ENCODE data around the gene SCN1B.
"Not testable (repeated sequence)": the region's sequence is repeated elsewhere in the genome, so short reads cannot be mapped to it uniquely, and the experiment has no call there.

The SCN1B gene

GRCh38 chr19:35030257-35031071 lies at the start of gene SCN1B:
Gene SCN1B, plus strand, starts transcription at chr19:35030470. Its CDS starts 351 bp downstream, at chr19:35030821.
- DNase-seq (ENCODE audit: low read depth) = no peak

DNA sequence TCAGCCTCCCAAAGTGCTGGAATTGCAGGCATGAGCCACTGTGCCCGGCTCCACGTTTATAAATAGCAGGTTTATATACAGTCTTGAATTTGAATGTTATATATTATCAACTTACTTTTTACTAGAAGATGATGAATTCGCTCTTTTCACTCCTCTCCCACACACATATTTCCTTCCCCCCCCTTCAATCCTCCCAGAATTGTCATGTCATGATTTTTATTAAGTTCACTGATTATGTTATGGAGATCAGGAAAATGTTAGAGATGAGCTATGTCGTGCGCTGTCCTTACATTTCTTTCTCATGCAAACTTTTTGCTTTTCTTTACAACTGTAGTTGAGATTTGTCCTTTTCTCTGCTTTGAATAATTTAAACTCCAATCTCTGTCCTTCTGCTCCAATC lies 48.0 kb upstream of the SCN1B start:
- no peak for DNase-seq (ENCODE audit: low read depth)

DNA sequence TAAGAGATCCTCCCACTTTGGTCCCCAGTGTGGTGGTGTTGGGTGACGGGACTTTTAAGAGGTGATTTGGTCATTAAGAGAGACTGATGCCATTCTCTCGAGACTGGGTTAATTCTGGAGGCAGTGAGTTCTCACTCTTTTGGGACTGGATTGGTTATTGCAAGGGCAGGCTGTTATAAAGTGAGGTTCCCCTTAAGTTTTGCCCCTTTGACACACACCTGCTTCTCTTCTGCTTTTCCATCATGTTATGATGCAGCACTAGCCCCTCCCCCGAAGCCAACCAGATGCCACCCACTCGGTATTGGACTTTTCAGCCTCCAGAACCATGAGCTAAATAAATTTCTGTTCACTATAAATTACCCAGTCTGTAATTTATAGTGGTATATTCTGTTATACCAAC lies 46.5 kb upstream of the SCN1B start:
- no peak for DNase-seq (ENCODE audit: low read depth)

DNA sequence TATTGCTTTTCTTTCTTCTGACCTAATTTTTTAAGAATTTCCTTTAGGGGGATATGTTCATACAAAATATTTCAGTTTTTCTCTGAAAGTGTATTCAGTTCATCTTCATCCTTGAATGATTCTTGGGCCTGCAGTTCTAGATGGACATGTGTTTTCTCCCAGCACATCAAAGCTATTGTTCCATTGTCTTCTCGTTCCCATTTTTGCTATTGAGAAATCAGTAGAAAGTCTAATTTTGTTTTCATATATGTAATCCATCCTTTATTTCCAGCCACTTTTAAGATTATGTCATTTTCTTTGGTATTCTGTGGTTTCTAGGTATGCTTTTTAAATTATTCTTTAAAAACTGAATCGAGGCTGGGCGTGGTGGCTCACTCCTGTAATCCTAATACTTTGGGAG lies 46.0 kb upstream of the SCN1B start:
- no peak for DNase-seq (ENCODE audit: low read depth)

DNA sequence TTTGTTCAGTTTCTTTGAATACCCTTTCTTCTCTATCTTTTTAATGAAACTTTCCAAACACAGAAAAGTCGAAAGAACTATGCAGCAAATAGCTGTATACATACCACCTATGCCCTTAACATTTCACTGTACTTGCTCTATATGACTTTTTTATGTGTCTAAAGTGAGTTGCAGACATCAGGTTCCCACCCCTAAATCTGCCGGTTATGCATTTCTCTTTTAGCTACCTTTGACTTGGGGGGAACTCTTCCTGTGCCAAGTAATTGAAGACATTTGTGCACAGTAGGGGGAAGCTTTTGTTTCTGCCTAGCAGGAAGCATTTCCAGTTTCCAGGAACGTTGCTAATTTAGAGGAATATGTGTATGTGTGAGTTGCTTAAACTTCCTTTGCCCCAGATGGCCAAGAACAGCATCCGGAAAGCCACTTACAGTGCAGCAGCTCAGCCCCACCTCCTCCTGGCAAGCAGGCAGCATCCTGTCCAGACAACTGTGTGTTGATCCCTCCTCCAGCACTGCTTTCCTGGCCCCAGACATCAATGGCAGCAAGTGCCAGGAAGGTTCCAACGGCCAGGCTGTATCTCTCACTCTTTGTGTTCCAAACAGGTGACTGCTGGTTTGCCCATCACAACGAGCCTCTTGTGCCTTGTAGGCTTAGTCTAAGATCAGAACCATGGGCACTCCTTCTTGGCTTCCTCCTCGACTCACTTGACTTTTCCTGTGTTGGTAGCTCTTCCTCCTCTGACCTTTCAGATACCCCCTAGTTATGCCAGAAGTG lies 44.8 kb upstream of the SCN1B start:
- peak; percentile 3 for DNase-seq (ENCODE audit: low read depth)

DNA sequence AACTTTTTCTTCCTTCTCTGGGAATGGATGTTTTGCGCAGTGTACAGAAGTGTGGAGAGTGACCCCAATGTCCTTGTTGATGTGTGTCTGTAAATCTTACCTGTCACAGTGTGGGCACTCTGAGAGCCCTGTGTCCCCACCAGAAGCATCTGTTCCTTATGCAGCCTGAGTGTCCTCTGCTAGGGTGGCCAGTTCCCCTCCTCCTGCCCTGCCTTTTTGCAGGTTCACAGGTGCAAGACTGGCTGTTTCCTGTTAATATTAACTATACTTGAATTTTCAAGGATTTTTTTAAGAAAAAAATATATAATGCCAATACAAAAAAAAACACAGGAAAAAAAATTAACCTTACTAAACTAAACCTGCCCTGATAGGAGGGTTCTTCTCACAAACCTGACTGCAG lies 42.2 kb upstream of the SCN1B start:
- DNase-seq (ENCODE audit: low read depth) = no peak

GRCh38 chr19:34989298-34989697 lies 41.0 kb upstream of the SCN1B start:
- no peak for DNase-seq (ENCODE audit: low read depth)

DNA sequence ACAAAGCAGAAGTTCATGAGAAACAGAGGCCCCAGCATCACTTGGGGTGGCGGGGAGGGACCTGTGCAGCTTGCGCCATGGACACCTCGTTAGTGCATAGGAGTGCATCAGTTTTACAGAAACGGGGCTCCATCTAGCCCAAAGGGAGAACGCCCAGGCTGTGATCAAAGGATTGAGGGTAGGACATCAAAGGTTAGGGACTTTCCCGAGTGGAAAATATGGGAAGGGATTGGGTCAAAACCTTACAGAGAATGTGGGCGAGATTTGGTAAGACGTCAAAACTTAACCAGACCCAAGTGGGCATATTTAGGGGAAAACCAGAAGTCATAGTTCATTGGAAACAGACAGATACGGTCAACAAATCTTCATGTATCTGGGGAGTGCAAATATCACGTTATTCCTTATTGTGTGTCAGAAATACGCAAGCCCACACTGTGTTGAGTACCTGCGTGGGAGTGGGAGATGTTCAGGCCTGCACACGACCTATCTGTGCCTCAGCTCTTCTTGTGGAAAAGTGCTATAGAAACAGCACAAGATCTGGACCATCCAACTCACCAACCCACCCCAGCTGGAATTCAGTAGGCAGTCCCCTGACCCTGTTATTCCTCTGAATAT lies 39.6 kb upstream of the SCN1B start:
- no peak for DNase-seq (ENCODE audit: low read depth)

DNA sequence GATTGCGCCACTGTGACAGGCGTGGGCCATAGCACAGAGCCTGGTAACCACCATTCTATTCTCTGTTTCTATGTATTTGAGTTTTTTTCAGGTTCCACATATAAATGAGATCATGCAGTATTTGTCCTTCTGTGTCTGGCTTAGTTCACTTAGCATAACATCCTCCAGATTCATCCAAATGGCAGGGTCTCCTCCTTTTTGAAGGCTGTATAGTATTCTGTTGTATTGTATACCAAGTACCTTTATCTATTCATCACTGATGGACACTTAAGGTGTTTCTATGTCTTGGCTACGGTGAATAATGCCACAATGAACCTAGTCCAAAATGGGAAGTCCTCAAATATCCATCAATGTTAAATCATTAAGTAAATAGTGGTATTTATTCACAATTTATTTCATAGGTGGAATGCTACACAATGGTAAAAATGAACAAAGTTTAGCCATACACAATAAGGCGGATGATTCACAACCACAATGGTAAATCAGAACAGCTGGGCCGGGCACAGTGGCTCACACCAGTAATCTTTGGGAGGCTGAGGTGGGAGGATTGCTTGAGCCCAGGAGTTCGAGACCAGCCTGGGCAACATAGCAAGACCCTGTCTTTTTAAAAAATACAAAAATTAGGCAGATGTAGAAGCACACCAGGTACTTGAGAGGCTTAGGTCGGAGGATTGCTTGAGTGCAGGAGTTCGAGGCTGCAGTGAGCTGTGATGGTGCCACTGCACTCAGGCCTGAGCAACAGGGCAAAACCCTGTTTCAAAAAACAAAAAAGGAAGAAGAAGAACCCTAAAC lies 38.5 kb upstream of the SCN1B start:
- no peak for DNase-seq (ENCODE audit: low read depth)

GRCh38 chr19:34992582-34992981 lies 37.7 kb upstream of the SCN1B start:
- DNase-seq (ENCODE audit: low read depth) = not testable (repeated sequence)

DNA sequence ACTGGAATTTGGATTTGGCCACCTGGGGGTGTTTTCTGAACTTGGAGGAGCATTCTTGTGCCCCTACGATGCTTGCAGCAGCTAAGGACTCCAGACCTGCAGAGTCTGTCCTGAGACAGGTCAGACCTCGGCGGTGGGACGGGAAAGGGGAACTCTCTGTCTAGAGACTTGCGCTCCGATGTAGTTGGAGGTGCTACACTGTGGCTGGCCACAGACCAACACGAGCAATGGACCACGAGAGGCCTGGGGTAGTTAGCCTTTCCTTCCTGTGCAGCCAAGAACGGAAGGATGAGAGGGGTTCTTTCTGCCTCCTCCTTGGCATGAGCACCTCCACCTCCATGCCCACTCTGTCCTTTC lies 36.0 kb upstream of the SCN1B start:
- no peak for DNase-seq (ENCODE audit: low read depth)

GRCh38 chr19:34994643-34995541 lies 35.4 kb upstream of the SCN1B start:
- no peak for DNase-seq (ENCODE audit: low read depth)

DNA sequence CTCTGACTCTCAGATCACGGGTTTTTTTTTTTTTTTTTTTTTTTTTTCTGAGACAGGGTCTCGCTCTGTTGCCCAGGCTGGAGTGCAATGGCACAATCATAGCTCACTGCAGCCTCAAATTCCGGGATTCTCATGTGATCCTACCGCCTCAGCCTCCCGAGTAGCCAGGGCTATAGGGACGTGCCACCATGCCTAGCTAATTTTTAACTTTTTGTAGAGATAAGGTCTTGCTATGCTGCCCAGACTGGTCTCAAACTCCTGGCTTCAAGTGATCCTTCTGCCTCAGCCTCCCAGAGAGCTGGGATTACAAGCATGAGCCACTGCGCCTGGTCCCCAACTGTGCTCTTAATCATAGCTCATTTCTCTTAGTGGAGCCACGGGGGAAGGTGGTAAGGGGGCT lies 34.7 kb upstream of the SCN1B start:
- DNase-seq (ENCODE audit: low read depth) = no peak

DNA sequence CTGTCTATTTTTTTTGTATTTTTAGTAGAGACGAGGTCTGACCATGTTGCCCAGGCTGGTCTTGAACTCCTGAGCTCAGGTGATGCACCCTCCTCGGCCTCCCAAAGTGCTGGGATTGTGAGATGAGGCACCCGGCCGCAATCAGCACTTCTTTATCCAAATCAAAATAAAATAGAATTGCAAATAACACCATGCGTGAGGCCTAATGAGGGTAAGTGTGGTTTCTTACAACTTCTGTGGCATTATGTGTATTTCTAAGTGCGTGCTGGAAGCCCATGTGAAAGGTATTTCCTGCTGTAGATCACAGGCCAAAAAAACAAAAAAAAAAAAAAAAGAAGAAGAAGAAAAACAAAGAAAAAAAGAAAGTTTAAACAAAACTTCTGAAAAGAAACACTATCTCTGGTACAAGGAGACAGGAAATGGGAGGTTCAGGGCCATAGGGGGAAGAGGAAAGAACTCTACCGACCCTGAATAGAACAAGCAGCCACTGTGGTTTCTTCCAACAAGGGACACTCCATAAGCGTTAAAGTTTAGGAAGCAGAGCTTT lies 33.1 kb upstream of the SCN1B start:
- DNase-seq (ENCODE audit: low read depth) = no peak

- not testable (repeated sequence) for DNase-seq (ENCODE audit: low read depth)
Observed at GRCh38 chr19:34998224-34998623, 32.0 kb upstream of the SCN1B start.

DNA sequence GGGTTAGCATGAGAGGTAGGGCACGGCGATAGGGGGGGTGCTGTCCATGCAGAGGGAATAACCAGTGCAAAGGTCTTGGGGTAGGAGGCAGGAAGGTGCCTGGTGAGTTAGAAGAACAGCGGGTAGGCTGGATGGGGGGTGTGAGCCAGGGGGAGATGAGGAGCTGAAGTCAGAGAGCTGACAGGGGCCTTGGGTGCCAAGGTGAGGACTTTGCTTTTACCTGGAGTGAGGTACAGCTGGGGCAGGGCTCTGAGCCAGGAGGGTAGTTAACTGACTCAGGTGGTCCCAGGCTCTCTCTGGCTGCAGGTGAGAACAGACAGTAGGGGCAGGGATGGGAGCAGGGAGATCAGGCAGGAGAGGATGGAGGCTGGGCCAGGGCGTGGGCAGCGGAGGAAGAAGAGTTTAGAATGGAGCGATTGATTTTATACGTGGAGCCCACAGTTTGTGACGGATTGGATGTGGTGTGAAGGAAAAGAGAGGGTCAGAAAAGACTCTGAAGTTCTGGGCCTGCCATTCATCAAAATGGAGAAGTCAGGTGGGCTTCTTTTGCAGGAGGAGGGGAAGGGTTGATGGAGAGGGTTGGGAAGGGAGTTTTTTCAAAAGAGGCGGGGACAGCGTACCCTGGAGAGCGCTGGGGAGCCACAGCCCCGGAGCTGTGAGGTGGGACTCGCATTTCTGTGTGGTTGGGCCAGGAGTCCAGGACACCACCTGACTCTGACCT lies 31.3 kb upstream of the SCN1B start:
- no peak for DNase-seq (ENCODE audit: low read depth)

GRCh38 chr19:34999498-35000337 lies 30.6 kb upstream of the SCN1B start, which contains the start of gene GRAMD1A:
Gene GRAMD1A, plus strand, starts transcription at chr19:35000323. Its CDS starts 156 bp downstream, at chr19:35000479.
- peak; percentile 76 for DNase-seq (ENCODE audit: low read depth)

- no peak for DNase-seq (ENCODE audit: low read depth)
Observed at GRCh38 chr19:35000338-35000646, 30.0 kb upstream of the SCN1B start.
